SJCRH30 (cell line): Measurements from ENCODE around the gene FARS2. TPM values are rescaled to one million over a fixed set of nuclear protein-coding genes. Genes with fewer than 3 reads are reported as not detected.
A peak's percentile ranks its signal among the peaks of the same experiment; 100 is the strongest.

Source experiments
- DNase-seq, 2 experiments: peaks; one replicate each; pipeline ENCODE4 v3.0.0-alpha.2; 2015 to 2020
- H3K27ac ChIP-seq: fragments of 250-450 bp; sonication (Bioruptor Pico); 2 replicates; pipeline ENCODE4 v1.5.1; 2020; ENCODE audit warnings: mild to moderate bottlenecking, moderate library complexity
- H3K27me3 ChIP-seq: fragments of 250-450 bp; sonication (Bioruptor Pico); 2 replicates; pipeline ENCODE4 v1.5.1; 2020; ENCODE audit warnings: mild to moderate bottlenecking, moderate library complexity
- H3K36me3 ChIP-seq: fragments of 250-450 bp; sonication (Bioruptor Pico); 2 replicates; pipeline ENCODE4 v1.5.1; 2020; ENCODE audit warnings: mild to moderate bottlenecking, moderate library complexity
- H3K4me1 ChIP-seq: fragments of 250-450 bp; sonication (Bioruptor Pico); 2 replicates; pipeline ENCODE4 v1.5.1; 2020; ENCODE audit warnings: mild to moderate bottlenecking, moderate library complexity
- H3K4me3 ChIP-seq: fragments of 250-450 bp; sonication (Bioruptor Pico); 2 replicates; pipeline ENCODE4 v1.5.1; 2020; ENCODE audit warnings: mild to moderate bottlenecking, moderate library complexity
- H3K9me3 ChIP-seq: fragments of 250-450 bp; sonication (Bioruptor Pico); replicated peaks from 2 replicates; pipeline ENCODE4 v1.5.1; 2020; ENCODE audit warnings: mild to moderate bottlenecking, moderate library complexity
- total RNA-seq: library from RNA; depleted of rRNA; stranded (reverse); fragments of >200 nt; shearing (Covaris generic); gene quantifications from 2 replicates; pipeline ENCODE4 v1.2.3, GENCODE V29; 2014

The FARS2 gene
- total RNA-seq, 1 experiment from 2014 or later: 10.5 TPM

DNA sequence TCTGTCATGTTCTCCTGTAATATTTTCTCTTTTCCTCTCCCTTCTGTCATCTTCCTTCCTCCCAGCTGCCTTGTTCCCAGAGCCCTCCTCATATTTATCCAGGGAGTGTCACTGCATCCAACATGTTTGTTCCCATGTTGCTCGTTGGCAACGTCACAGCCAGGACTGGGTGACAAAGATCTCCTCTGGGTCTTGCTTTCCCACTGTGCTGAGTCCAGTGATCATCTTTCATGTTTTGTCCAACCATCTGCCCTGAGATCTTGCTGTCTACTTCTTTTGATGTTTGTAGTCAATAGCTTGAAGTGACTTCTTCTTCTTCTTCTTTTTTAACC lies 26.6 kb downstream of the FARS2 start:
- no peak for DNase-seq

DNA sequence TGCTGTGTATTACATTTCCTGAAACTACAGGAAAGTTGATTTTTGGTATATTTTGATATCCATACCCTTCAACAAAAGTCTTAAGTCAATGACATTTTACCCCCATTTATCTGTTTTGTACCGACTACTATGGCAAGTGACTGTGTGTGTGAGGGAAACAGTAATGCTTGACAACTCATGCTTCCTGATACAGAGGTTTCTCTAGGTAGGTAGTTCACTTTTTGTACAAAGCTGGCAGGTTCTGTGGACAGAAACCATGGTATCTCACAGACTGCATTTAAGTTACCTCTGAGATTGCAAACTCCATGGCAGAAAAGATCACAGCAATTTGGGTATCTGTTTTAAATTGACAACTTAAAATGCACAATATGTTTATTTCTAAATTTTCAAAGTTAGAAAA lies 28.8 kb downstream of the FARS2 start:
- H3K27me3 ChIP-seq: no peaks in the 10 kb centered on the region
- peaks cover 9% of the 10 kb centered on the region for H3K4me1 ChIP-seq
- no peak for DNase-seq
- H3K9me3 ChIP-seq: no peaks in the 10 kb centered on the region
- no peak overlapping the region for H3K27ac ChIP-seq
- H3K4me3 ChIP-seq: no peak overlapping the region
- no peaks in the 10 kb centered on the region for H3K36me3 ChIP-seq

More for the DNA sequence above, 26.6 kb downstream of the FARS2 start:
- H3K9me3 ChIP-seq: no peaks in the 10 kb centered on the region
- no peak overlapping the region for H3K27ac ChIP-seq
- H3K4me1 ChIP-seq: peaks cover 9% of the 10 kb centered on the region
- H3K36me3 ChIP-seq: no peaks in the 10 kb centered on the region
- H3K4me3 ChIP-seq: no peak overlapping the region
- no peaks in the 10 kb centered on the region for H3K27me3 ChIP-seq

DNA sequence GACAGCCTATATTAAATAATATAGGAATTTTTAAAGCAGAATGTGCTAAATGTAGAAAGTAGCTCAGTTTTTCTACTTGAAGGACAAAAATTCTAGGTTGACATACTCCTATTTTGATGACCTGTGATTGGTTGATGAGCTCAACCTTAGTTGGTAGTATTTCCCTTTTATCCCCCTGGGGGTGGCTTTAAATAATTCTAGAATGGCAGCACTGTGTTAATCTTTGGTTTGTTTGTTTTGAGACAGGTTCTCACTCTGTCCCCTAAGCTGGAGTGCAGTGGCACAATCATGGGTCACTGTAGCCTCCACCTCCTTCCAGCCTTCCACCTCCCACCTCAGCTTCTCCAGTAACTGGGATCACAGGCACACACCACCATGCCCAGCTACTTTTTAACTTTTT lies 29.2 kb downstream of the FARS2 start:
- Histone ChIP-seq H3K9me3 (no peaks in the 10 kb centered on the region), H3K4me1 (peaks cover 9% of the 10 kb centered on the region), H3K27me3 (no peaks in the 10 kb centered on the region), H3K4me3 (no peak overlapping the region), H3K36me3 (no peaks in the 10 kb centered on the region), H3K27ac (no peak overlapping the region)
- no peak for DNase-seq

DNA sequence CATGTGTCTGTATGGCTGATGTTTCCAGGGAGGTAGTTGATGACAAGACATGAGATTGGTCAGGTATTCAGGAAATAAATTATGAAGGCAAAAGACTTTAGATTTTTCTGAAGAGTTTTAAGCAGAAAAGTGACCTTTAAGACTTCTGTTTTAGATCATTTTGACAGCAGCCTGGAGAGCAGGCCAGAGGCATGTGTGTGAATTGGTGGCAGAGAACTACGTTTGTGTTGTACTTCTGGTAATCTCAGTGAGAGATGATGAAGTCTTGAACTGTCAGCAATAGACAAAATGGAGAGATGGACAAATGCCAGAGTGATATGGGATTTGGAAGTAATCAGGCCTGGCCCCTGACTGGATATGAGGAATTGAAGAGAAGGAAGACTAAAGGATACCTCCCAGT lies 30.8 kb downstream of the FARS2 start:
- Histone ChIP-seq H3K4me3 (no peak overlapping the region), H3K4me1 (peaks cover 9% of the 10 kb centered on the region), H3K27ac (no peak overlapping the region), H3K9me3 (no peaks in the 10 kb centered on the region), H3K27me3 (no peaks in the 10 kb centered on the region), H3K36me3 (no peaks in the 10 kb centered on the region)
- DNase-seq: no peak

DNA sequence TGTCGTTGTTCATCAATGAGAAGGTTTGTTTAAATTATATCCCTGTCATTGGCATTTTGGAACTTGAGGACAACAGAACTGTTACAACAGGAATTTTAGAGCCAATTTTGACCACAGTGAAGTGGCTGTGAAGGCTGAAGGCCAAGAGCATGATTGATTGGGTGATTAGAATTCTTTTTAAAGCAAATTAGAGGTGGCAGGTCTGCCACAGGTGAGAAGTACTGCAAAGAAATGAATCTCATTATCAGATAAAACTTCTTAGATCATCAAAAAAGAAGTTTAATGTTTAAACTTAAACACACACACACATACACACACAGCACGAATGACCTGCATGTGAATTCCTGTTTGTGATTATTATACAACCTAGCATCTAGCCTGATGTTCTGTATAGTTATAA lies 32.4 kb downstream of the FARS2 start:
- Histone ChIP-seq H3K36me3 (no peaks in the 10 kb centered on the region), H3K27me3 (no peaks in the 10 kb centered on the region), H3K4me3 (no peak overlapping the region), H3K4me1 (no peaks in the 10 kb centered on the region), H3K9me3 (no peaks in the 10 kb centered on the region), H3K27ac (no peak overlapping the region)
- no peak for DNase-seq

DNA sequence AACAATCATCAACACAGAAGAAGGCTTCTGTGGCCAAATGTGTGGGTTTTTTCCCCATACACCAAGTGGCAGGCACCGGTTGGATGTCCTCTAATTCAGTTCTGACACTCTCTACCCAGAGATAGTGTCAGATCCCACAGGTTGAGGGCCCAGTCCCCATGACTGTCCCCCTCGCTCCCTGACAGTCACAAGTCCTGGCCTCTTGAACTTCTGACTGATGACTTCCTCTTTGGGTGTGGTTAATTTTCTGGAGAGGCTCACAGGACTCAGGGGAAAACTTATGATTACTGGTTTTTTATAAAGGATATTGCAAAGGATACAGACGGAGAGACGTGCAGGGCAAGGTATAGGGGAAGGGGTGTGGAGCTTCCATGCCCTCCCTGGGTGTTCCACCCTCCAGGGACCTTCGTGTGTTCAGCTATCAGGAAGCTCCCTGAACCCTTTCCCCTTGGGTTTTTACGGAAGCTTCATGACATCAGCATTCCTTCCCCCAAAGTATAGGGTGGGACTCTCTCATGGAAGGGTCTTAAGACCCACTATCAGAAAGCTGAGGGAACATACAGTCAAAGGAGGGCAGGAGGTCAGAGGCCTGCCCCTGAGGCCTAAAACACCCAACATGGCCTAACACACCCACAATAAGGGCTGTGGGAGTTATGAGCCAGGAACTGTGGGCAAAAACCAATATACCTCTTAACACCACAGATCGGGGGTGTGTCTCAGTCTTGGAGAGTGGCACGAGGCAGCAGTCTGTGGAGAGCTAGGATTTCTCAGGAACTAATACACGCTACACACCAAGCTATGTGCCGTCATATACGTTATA lies 33.3 kb downstream of the FARS2 start:
- Histone ChIP-seq H3K9me3 (no peaks in the 10 kb centered on the region), H3K27ac (no peak overlapping the region), H3K36me3 (no peaks in the 10 kb centered on the region), H3K27me3 (no peaks in the 10 kb centered on the region), H3K4me1 (no peaks in the 10 kb centered on the region), H3K4me3 (no peak overlapping the region)
- no peak for DNase-seq

DNA sequence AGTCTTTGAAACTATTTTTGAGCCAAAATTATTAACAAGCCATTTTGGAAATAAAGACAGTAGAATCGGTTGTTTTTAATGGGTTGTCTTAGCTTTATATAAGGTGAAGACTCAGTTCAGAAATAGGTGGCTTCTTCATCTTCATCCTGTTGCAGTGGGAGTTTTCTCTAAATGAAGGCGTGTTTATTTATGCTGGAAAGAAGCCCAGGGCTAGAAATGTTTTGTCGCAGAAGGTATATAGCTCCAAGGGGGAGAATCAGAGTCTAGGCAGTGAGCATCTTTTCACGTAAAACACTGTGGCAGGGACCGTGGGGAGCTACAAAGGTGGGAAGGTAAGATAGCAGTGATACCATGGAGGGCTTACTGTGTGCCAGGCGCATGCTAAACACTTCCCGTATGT lies 34.3 kb downstream of the FARS2 start:
- Histone ChIP-seq H3K4me1 (no peaks in the 10 kb centered on the region), H3K9me3 (no peaks in the 10 kb centered on the region), H3K27ac (no peak overlapping the region), H3K27me3 (no peaks in the 10 kb centered on the region), H3K4me3 (no peak overlapping the region), H3K36me3 (no peaks in the 10 kb centered on the region)
- DNase-seq: peak in 1 of 2 experiments; percentile 4

DNA sequence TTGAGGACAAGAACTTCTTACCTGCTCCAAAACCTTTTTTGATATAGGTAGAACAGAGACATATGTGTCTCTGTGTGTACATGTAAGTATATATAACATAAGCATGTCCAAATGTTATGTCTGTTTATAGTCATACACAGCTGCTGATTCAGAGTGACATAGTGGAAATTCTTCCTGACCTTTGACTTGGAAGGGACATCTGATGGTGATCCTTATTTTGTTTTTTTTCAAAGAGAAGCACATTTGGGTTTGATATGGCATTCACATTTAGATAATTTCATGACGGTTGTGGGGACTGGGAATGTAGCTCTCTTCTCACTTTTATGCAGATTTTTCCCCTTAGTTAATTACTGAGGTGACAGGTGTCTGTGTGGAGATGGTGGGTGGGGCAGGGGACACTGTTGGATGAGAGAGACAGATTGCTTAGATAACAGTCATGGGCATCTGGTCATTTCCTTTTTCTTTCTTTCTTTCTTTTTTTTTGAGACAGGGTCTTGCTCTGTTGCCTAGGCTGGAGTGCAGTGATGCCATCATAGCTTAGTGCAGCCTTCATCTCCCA lies 39.0 kb downstream of the FARS2 start:
- no peaks in the 10 kb centered on the region for H3K4me1 ChIP-seq
- no peak overlapping the region for H3K4me3 ChIP-seq
- H3K9me3 ChIP-seq: no peaks in the 10 kb centered on the region
- H3K27me3 ChIP-seq: no peaks in the 10 kb centered on the region
- H3K27ac ChIP-seq: no peak overlapping the region
- no peaks in the 10 kb centered on the region for H3K36me3 ChIP-seq
- DNase-seq: no peak

DNA sequence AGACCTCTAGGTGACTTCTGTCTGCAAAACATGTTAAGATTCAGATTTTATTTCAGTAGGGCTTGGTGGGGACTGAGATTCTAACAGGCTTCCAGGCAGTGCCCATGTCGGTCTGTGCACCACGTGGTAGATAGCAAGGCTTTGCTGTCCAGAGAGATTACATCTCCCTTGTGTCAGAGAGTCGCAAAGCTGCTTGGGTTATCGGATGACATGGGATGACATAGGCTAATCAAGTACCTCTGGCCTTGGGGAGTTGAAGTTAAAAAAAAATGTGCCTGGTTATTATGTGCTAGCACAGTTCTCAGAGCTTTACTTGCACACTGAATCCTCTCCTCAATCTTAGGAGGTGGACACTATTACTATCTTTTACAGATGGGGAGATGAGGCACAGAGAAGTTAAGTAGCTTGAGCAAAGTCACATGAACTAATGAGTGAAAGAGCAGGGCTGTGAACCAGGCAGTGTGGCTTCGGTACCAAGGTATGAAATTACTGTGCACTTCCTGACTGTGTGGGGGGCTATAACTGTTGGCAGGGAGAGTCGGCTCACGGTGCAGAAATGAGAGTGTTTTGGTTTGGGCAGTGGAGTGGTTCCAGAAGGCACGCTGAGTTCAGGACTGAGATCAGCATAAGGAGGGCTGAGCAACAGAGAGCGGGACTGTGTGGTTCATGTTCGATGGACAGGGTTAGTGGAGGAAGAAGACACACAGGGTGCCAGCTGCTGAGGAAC lies 41.1 kb downstream of the FARS2 start:
- Histone ChIP-seq H3K36me3 (no peaks in the 10 kb centered on the region), H3K4me1 (no peaks in the 10 kb centered on the region), H3K4me3 (no peak overlapping the region), H3K27me3 (no peaks in the 10 kb centered on the region), H3K9me3 (no peaks in the 10 kb centered on the region), H3K27ac (no peak overlapping the region)
- no peak for DNase-seq

DNA sequence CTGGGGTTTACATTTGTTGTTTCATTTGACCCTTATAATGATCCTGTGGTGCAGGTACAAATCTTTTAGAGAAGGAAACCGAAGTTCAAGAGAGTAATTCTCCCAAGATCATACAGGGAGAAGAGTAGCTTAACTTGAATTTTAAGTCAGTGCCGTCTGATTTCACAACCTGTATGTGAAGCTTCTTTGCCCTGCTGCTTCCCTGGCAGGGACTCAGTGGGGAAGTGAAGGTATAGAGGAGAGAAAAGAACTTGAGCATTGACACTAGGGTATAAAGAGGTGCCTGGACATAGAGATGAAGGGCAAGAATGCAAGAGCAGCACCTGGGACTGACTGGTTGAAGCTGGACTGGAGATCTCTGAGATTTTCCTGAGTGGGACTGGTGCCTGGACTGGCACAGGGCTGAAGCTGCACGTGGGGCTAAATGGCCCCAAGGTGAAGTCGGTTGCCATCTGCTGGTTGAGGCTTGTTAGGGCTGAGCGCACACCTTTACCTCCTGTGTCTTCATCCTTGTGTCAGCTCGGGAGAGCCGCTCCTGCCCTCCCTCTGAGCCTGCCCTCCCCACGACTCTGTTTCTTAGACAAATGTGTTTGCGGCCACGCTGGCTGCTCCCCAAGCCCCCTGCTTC lies 41.8 kb downstream of the FARS2 start:
- Histone ChIP-seq H3K4me1 (no peaks in the 10 kb centered on the region), H3K27ac (no peak overlapping the region), H3K27me3 (no peaks in the 10 kb centered on the region), H3K9me3 (no peaks in the 10 kb centered on the region), H3K36me3 (no peaks in the 10 kb centered on the region), H3K4me3 (no peak overlapping the region)
- no peak for DNase-seq

DNA sequence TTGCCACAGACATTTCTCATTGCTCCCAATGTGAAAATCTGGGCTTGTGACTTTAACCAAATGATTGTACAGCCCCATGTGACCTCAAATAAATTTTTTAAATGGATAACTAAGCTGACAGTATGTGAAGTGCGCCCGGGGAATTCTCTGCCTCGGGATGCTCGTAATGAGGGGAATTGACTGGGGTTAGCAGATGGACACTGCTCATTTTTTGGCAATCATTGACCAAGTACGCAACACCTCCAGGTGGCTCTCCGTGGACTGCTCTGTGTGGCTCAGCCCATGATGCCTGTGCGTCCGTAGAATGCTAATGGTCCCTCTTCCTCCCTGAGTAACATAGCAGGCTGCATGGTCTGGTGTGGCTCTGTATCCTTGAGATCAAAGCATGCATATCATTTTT lies 42.4 kb downstream of the FARS2 start:
- Histone ChIP-seq H3K4me1 (no peaks in the 10 kb centered on the region), H3K27ac (no peak overlapping the region), H3K27me3 (no peaks in the 10 kb centered on the region), H3K4me3 (no peak overlapping the region), H3K36me3 (no peaks in the 10 kb centered on the region), H3K9me3 (no peaks in the 10 kb centered on the region)
- DNase-seq: no peak

DNA sequence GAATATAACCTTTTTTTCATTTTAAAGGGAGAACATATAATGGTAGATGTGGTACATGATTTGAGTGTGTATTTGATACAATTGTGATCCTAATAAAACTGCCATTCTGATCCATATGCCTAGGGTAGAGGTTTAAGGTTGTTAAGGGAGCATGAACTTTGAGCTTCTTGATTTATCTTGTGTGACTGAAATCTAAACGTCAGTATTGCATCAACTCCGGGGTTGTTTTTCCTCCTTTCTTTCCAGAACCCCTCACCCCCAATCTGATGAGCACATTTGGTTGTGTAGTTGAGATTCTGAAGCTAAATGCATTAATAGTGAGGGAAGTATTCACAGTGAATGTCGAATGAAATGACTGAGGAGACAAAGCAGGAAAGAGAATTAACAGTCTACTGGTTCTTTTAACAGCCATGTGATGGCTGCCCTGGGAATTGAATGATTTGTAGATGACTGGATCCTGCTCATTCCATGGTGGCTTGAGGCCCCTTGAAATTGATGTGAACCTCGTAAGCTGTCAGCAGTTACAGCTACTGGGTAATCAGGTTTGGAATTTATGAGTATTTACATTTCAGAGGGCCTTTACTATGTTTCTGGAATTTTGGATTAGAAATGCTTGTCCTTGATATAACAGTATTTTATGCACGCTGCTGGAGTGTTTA lies 44.8 kb downstream of the FARS2 start:
- Histone ChIP-seq H3K27ac (no peak overlapping the region), H3K4me1 (no peaks in the 10 kb centered on the region), H3K4me3 (no peak overlapping the region), H3K9me3 (no peaks in the 10 kb centered on the region), H3K27me3 (no peaks in the 10 kb centered on the region), H3K36me3 (no peaks in the 10 kb centered on the region)
- no peak for DNase-seq

DNA sequence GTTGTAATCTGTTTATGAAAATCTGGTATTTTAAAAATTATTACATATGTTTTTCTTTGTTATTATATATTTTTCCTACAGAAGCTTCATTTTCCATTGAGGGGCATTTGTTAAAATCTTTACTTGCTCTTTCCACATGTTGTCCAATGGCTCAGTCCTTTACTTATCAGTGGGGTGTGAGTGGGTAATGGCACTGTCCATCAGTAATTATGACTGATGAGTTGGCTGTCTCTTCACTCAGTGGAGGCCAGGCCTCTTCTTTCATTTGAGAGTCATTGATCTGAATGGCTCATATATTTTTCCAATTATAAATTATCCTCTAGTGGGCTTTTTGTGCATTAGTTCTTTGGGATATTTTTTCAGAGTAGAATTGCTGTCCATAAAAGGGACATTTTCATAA lies 45.7 kb downstream of the FARS2 start:
- H3K27ac ChIP-seq: no peak overlapping the region
- DNase-seq: no peak
- no peak overlapping the region for H3K4me3 ChIP-seq
- no peaks in the 10 kb centered on the region for H3K9me3 ChIP-seq
- H3K4me1 ChIP-seq: no peaks in the 10 kb centered on the region
- no peaks in the 10 kb centered on the region for H3K27me3 ChIP-seq
- H3K36me3 ChIP-seq: no peaks in the 10 kb centered on the region

DNA sequence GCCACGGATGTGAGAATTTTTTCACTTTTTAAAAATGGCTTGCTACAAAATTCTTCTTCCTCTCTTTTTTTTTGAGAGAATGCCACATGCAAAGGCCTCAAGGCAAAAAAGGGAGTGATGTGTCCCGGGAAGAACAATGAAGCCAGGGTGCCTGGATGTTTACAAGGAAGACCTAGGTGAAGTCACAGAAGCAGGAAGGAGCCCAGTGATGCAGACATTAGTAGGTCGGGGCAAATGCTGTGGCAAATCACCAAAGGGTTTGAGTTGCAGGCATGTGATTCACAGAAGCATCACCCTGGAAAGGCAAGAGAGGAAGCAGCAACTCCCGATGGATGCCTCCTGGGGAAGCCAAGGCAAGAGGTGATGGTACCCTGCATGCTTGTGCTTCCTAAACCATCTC lies 46.8 kb downstream of the FARS2 start:
- Histone ChIP-seq H3K4me3 (no peak overlapping the region), H3K27ac (no peak overlapping the region), H3K36me3 (no peaks in the 10 kb centered on the region), H3K27me3 (no peaks in the 10 kb centered on the region), H3K4me1 (no peaks in the 10 kb centered on the region), H3K9me3 (no peaks in the 10 kb centered on the region)
- DNase-seq: no peak
